ENCODE results near the gene MATCAP1.
A peak's percentile ranks its signal among the peaks of the same experiment; 100 is the strongest.

MATCAP1 gene

GRCh38 chr16:67170949-67171649 is 12.7 kb downstream of the MATCAP1 start:
- TF ChIP-seq, protein P1, sequence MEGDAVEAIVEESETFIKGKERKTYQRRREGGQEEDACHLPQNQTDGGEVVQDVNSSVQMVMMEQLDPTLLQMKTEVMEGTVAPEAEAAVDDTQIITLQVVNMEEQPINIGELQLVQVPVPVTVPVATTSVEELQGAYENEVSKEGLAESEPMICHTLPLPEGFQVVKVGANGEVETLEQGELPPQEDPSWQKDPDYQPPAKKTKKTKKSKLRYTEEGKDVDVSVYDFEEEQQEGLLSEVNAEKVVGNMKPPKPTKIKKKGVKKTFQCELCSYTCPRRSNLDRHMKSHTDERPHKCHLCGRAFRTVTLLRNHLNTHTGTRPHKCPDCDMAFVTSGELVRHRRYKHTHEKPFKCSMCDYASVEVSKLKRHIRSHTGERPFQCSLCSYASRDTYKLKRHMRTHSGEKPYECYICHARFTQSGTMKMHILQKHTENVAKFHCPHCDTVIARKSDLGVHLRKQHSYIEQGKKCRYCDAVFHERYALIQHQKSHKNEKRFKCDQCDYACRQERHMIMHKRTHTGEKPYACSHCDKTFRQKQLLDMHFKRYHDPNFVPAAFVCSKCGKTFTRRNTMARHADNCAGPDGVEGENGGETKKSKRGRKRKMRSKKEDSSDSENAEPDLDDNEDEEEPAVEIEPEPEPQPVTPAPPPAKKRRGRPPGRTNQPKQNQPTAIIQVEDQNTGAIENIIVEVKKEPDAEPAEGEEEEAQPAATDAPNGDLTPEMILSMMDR (IDR thresholded peaks at IDR 0.05), result no peak

DNA sequence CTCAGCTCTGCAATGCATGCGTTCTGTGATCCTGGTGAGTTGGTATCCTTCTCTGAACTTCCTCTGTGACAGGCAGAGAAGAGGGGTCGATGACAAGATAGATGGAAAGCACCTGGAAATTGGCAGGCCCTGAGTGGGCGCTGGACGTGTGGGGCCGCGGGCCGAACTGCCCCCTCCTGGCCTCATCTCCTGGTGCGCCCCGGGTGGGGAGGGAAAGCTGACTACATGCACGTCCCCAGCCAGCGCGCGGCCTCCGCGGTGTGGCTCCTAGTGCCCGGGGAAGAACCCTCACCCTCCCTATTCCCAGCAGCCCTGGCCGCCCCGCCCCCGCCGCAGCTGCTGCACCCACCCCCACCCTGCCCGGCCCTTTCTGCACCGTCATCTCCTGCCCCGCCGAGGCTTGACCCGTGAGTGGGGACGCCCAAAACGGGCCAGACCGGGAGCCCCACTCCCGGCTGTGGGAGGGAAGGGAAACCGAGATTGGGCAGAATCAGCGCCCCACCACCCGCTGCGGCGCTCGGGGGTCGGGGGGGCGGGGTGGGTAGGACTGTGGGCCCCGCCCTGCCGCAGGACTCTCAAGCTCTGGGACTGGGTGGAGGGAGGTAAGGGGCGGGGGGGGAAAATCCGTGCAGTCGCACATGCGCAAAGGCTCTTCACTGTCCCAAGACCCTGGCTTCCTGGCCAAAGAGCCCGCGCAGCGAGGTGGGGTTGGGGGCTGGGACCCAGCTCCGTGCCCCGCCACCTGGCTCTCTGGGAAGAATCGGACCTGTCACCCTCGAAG is 13.4 kb downstream of the MATCAP1 start, which contains the start of gene NOL3:
Gene NOL3 (plus strand): TSS at position 371 of the 781 bp plus-strand sequence.
- TF ChIP-seq, protein P1 (IDR thresholded peaks at IDR 0.05), result no peak

DNA sequence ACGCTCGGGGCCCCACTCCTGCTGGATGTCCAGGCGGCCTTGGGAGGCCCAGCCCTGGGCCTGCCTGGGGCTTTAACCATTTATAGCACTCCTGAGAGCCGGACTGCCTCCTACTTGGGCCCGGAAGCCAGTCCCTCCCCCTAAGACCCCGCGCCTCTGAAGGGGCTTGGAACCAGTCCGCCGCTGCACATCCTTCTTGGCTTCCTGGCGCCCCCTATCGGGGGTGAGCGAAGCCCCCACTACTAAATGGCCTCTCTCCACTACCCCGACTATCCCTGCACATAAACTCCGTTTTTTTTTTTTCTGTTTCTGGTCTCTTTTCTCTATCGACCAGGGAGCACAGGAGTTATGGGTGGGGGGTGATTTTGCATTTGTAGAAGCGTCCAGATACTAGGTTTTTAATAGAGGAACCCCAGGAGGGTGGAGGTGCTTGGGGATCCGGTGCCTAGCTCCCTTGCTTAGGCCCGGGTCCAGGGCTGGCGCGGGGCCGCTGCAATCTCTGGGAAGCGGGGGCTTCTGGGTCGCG is 14.1 kb downstream of the MATCAP1 start:
- TF ChIP-seq, protein P1 (IDR thresholded peaks at IDR 0.05), result peak; percentile 31; the same call in 1 of the 2 replicates

GRCh38 chr16:67169011-67169451 is 14.7 kb downstream of the MATCAP1 start:
- TF ChIP-seq, protein P1 (IDR thresholded peaks at IDR 0.05), result no peak

GRCh38 chr16:67167588-67167987 is 16.2 kb downstream of the MATCAP1 start:
- TF ChIP-seq, protein P1 (IDR thresholded peaks at IDR 0.05), result no peak

- TF ChIP-seq, protein P1 (IDR thresholded peaks at IDR 0.05), result no peak
These were observed 17.1 kb downstream of the MATCAP1 start for GRCh38 chr16:67166598-67167168.

- TF ChIP-seq, protein P1 (IDR thresholded peaks at IDR 0.05), result no peak
These were observed 17.6 kb downstream of the MATCAP1 start for GRCh38 chr16:67166110-67166547.

All from LNCAP (cell line).